Skeletal muscle tissue (tissue), 4 donors: Measurements from ENCODE around the gene BMPR2. TPM values are rescaled to one million over a fixed set of nuclear protein-coding genes. Genes with fewer than 3 reads are reported as not detected.
"Not testable (repeated sequence)": the region's sequence is repeated elsewhere in the genome, so short reads cannot be mapped to it uniquely, and the experiment has no call there.

Experiments
- H3K27ac ChIP-seq: one replicate; pipeline ENCODE4 v1.7.0; 2013; ENCODE audit warnings: mild to moderate bottlenecking, low read depth, low read length, inconsistent platforms
- H3K27me3 ChIP-seq, 3 donors: one replicate each; pipeline ENCODE4 v1.7.0; 2013; ENCODE audit warnings: low read length in 3 of 3; ENCODE audit not compliant: control insufficient read depth in 3 of 3, insufficient read depth in 3 of 3
- H3K36me3 ChIP-seq, 3 donors: one replicate each; pipeline ENCODE4 v1.7.0; 2013; ENCODE audit warnings: low read length in 3 of 3; ENCODE audit not compliant: control insufficient read depth in 3 of 3, insufficient read depth in 3 of 3
- H3K4me1 ChIP-seq, 3 donors: one replicate each; pipeline ENCODE4 v1.7.0; 2013; ENCODE audit warnings: low read length in 3 of 3, mild to moderate bottlenecking in 3 of 3; ENCODE audit not compliant: control insufficient read depth in 3 of 3, insufficient read depth in 3 of 3
- H3K4me3 ChIP-seq, 3 donors: one replicate each; pipeline ENCODE4 v1.7.0; 2013; ENCODE audit warnings: low read length in 3 of 3
- H3K9ac ChIP-seq, 3 donors: one replicate each; pipeline ENCODE4 v1.7.0; 2013; ENCODE audit warnings: low read length in 3 of 3, mild to moderate bottlenecking in 3 of 3, moderate library complexity in 2 of 3, low read depth in 1 of 3
- H3K9me3 ChIP-seq, 3 donors: one replicate each; pipeline ENCODE4 v1.7.0; 2013; ENCODE audit warnings: low read length in 3 of 3; ENCODE audit not compliant: control insufficient read depth in 3 of 3
- total RNA-seq: library from RNA; depleted of rRNA; stranded (reverse); fragments of >200 nt; gene quantifications from one replicate; pipeline ENCODE4 v1.2.3, GENCODE V29; 2014
- donor health status: Osteomylitis.

The BMPR2 gene
- total RNA-seq, 1 donor from 2014 or later, result 24.0 TPM

DNA sequence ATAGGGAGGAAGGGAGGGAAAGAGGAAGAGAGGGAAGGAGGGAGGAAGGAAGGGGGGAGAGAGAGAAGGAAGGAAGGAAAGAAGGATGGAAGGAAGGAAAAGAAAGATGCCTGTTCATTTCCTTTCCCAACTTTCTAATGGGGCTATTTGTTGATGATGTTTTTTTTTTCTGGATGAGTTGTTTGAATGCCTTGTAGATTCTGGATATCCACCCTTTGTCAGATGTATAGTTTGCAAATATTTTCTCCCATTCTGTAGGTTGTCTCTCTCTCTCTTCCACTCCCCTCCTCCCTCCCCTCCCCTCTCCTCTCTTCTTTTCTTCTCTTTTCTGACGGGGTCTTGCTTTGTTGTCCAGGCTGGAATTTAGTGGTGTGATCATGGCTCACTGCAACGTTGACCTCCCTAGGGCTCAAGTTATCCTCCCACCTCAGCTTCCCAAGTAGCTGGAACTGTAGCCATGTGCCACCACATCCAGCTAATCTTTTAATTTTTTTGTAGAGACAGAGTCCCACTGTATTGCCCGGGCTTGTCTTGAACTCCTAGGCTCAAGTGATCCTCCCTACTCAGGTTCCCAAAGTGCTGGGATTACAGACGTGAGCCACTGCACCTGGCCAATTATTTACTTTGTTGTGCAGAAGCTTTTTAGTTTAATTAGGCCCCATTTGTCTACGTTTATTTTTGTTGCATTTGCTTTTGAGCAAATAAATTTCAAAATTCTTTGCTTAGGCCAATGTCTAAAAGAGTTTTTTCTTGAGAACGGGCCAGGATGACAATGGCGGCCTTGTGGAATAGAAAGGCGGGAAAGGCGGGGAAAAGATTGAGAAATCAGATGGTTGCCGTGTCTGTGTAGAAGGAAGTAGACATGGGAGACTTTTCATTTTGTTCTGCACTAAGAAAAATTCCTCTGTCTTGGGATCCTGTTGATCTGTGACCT lies 201.4 kb downstream of the BMPR2 start:
- Histone ChIP-seq H3K9ac (no peak overlapping the region), H3K27me3 (no peaks in the 10 kb centered on the region), H3K36me3 (no peaks in the 10 kb centered on the region), H3K4me3 (no peak overlapping the region), H3K27ac (no peak overlapping the region), H3K4me1 (no peaks in the 10 kb centered on the region), H3K9me3 (no peaks in the 10 kb centered on the region)

DNA sequence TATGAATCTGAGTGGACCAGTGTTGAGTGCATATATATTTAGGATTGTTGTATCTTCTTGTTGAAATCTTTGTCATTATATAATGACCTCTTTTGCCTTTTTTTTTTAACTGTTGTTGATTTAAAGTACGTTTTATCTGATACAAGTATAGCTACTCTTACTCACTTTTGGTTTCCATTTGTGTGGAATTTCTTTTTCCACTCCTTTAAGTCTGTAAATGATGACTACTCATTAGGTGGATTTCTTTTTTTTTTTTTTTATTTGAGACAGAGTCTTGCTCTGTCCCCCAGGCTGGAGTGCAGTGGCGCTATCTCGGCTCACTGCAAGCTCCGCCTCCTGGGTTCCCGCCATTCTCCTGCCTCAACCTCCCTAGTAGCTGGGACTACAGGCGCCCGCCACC lies 206.7 kb downstream of the BMPR2 start:
- not testable (repeated sequence) for H3K9me3 ChIP-seq, H3K9ac ChIP-seq, H3K4me1 ChIP-seq, H3K27me3 ChIP-seq, H3K27ac ChIP-seq, H3K4me3 ChIP-seq, H3K36me3 ChIP-seq

DNA sequence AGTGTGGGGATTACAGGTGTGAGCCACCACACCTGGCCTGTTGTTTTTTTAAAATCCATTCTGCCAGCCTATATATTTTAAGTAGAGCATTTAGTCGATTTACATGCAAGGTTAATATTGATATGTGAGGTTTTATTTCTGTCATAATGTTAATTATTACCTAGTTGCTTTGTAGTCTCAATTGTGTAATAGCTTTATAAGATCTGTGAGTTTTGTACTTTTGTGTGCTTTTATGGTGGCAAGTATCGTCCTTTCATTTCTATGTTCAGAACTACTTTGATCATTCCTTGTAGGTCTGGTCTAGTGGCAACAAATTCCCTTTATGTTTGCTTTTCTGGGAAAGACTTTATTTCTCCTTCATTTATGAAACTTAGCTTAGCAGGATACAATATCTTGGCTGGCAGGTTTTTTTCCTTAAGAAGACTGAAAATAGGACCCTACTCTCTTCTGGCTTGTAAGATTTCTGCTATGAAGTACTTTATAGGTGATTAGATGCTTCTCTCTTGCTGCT lies 207.6 kb downstream of the BMPR2 start:
- Histone ChIP-seq H3K27me3 (no peaks in the 10 kb centered on the region), H3K4me1 (peaks cover 3 to 5% (median 4%) of the 10 kb centered on the region in 3 donors), H3K9ac (no peak overlapping the region), H3K27ac (no peak overlapping the region), H3K9me3 (no peaks in the 10 kb centered on the region), H3K36me3 (no peaks in the 10 kb centered on the region), H3K4me3 (no peak overlapping the region)

DNA sequence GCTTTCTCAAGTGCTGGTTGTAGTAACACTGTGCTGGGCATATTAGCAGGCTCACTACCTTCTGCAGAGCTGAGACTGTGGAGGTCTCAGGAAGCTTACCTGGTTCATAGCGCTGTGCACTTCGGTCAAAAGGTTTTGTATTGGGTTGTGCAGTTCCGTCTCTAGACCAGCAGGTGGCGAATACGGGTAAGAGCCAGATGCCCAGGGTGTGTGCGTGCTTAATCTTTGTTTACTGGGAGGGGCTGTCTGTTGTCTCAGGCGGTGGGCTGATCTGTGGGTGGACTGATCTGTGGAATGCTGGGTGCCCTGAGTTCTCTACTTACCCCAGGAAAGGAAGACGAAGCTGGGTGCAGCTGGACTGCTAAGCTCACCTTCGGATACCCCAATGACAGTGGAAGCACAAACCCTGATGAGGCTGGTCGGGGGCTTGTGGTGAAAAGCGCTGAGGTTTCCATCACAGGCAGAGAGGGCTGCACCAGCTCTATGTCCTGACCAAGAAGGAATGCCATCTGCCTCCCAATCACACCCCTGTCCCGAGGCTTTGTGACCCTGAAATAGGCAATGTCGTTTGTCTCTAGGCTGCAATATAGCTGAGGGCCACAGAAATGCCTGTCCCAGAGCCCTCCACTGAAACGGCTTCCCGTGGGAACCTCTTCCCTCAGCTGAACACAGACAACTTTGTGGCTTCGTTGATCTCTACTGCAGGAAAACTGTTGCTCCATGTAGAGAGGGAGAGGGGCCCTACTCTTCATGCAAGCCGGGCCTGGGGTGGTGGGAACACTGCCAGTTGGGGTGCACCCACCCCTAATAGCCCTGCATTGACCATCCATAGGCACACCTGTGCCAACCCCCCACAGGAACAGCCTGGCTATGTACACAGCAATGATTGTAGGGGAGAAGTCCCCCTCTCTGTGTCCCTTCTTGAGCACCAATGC lies 212.8 kb downstream of the BMPR2 start:
- peak overlapping the region; percentile 60 to 66 (median 61) for H3K4me3 ChIP-seq
- H3K27me3 ChIP-seq, result no peaks in the 10 kb centered on the region
- peak overlapping the region; percentile 54 to 69 (median 54) for H3K9ac ChIP-seq
- no peak overlapping the region for H3K27ac ChIP-seq
- H3K36me3 ChIP-seq, result no peaks in the 10 kb centered on the region
- H3K4me1 ChIP-seq, result peaks cover 8 to 10% (median 9%) of the 10 kb centered on the region in 3 donors
- no peaks in the 10 kb centered on the region for H3K9me3 ChIP-seq

DNA sequence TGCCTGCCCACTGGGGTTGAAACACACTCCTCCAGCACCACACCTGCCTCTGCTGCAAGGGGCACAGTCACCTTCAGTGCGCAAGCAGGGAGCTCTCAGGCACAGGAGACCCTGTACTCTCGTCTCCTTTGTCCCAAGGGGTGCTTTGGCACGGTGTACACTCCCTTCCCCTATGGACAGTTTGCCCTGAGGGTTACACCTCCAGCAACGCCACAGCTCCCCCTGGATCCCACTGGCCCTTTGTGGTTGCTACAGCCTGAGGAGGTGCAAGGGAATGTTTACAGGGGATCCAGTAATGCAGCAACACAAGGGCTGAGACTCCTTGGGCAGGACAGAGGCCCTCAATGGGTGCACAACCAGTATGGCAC lies 213.4 kb downstream of the BMPR2 start:
- H3K27me3 ChIP-seq, result no peaks in the 10 kb centered on the region
- no peaks in the 10 kb centered on the region for H3K36me3 ChIP-seq
- H3K4me3 ChIP-seq, result no peak overlapping the region
- no peaks in the 10 kb centered on the region for H3K9me3 ChIP-seq
- H3K27ac ChIP-seq, result no peak overlapping the region
- peaks cover 8 to 10% (median 9%) of the 10 kb centered on the region in 3 donors for H3K4me1 ChIP-seq
- no peak overlapping the region for H3K9ac ChIP-seq

DNA sequence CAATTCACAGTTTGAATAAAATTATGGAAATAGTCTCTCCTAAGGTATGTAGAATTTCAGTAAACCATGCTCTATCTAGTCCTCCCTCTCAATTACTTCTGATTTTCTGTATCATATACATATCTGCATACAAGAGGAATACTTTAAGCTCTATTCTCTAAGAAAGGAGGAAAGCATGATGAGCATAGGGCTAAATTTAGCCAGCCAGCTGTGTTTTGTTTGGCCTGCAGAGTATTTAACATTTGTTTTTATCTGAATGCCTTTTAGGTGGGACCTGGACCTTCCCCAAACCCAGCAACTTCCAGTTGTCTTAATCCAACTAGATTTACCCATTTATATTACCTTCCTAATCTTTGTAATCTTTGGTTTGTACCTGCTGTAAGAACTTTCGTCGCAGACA lies 216.4 kb downstream of the BMPR2 start:
- Histone ChIP-seq H3K9ac (no peak overlapping the region), H3K9me3 (no peaks in the 10 kb centered on the region), H3K27ac (no peak overlapping the region), H3K27me3 (no peaks in the 10 kb centered on the region), H3K36me3 (no peaks in the 10 kb centered on the region), H3K4me3 (no peak overlapping the region), H3K4me1 (peaks cover 8 to 10% (median 9%) of the 10 kb centered on the region in 3 donors)

DNA sequence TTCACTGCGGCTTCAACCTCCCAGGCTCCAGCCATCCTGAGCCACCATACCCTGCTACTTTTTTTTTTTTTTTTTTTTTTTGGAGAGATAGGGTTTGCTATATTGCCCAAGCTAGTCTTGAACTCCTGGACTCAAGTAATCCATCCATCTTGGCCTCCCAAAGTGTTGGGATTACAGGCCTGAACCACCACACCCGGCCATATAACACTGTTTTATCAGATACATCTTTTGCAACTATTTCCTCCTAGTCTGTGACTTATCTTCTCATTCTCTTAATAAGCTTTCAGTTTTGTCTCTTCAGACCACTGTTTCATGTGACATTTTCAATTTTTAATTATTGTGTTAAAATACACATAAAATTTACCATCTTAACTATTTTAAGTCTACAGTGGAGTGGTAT lies 223.0 kb downstream of the BMPR2 start:
- Histone ChIP-seq H3K4me1 (no peaks in the 10 kb centered on the region), H3K9ac (no peak overlapping the region)

DNA sequence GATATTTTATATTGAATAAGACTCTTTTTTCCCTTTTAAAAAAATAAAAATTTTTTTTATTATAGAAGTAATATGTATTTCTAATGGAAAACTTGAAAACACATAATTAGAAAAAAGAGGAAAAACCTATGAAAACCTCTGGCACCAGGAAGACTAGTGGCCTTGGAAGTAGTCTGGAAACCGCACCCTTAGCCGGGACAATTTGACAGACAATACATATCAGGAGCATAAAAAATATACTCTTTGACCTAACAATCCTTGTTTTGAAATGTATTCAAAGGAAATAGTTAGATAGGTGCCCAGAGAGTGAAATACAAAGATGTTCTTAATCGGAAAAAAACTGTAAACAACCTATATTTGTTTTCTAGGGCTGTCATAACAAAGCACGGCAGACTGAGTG lies 223.8 kb downstream of the BMPR2 start:
- no peak overlapping the region for H3K27ac ChIP-seq
- H3K4me3 ChIP-seq, result no peak overlapping the region
- H3K36me3 ChIP-seq, result no peaks in the 10 kb centered on the region
- no peaks in the 10 kb centered on the region for H3K9me3 ChIP-seq
- no peaks in the 10 kb centered on the region for H3K27me3 ChIP-seq
- H3K9ac ChIP-seq, result no peak overlapping the region
- H3K4me1 ChIP-seq, result no peaks in the 10 kb centered on the region

More for the DNA sequence above, 223.0 kb downstream of the BMPR2 start:
- H3K9me3 ChIP-seq, result no peaks in the 10 kb centered on the region
- no peaks in the 10 kb centered on the region for H3K36me3 ChIP-seq
- H3K4me3 ChIP-seq, result no peak overlapping the region
- no peak overlapping the region for H3K27ac ChIP-seq
- no peaks in the 10 kb centered on the region for H3K27me3 ChIP-seq

DNA sequence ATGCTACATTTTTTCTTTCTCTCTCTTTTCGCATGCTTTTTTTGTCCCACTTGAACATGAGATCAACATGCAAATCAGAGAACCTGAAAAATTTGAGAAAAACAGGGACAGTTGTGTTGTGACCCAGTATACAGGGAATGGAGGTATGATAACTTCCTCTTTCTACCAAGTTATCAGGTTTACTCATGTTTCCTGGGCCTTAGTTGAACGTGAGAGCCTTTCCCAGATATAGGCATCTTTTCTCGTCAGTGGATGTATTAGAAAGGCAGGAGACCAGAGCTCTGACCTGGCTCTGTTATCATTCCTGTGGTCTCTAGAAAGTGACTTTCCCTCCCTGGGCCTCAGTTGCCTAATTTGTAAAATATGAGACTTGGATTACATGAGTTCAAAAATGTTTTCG lies 228.6 kb downstream of the BMPR2 start:
- H3K4me1 ChIP-seq, result no peaks in the 10 kb centered on the region
- H3K27ac ChIP-seq, result no peak overlapping the region
- no peaks in the 10 kb centered on the region for H3K27me3 ChIP-seq
- no peak overlapping the region for H3K4me3 ChIP-seq
- no peaks in the 10 kb centered on the region for H3K36me3 ChIP-seq
- H3K9ac ChIP-seq, result no peak overlapping the region
- no peaks in the 10 kb centered on the region for H3K9me3 ChIP-seq

DNA sequence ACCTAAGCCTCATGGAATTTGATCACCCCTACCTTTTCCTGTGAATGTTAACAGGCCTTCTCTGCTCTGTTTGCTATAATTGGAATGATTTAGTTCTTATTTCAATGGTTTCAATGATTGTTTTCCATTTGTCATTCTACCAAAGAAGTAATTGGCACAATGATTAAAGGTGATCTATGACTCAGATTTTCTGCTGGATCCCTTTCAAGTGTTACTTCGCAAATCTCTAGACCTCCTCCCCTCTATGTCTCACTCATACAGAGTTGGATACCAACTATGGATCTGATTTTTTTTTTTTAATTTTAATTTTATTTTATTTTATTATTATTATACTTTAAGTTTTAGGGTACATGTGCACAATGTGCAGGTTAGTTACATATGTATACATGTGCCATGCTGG lies 229.0 kb downstream of the BMPR2 start:
- Histone ChIP-seq H3K27me3 (no peaks in the 10 kb centered on the region), H3K9ac (no peak overlapping the region), H3K9me3 (no peaks in the 10 kb centered on the region)

More for the DNA sequence above, 229.0 kb downstream of the BMPR2 start:
- no peak overlapping the region for H3K27ac ChIP-seq
- no peaks in the 10 kb centered on the region for H3K36me3 ChIP-seq
- H3K4me1 ChIP-seq, result no peaks in the 10 kb centered on the region
- no peak overlapping the region for H3K4me3 ChIP-seq
